Left lobe of liver (tissue), 2 donors: ENCODE measurements around the gene ACTL6B. TPM values are rescaled to one million over a fixed set of nuclear protein-coding genes. Genes with fewer than 3 reads are reported as not detected.
"Not testable (repeated sequence)": the region's sequence is repeated elsewhere in the genome, so short reads cannot be mapped to it uniquely, and the experiment has no call there.

ENCODE experiments used
- ATAC-seq: fragments of 200-7000 bp; cut with Tn5 transposase; one replicate; pipeline ENCODE4 v1.9.1; 2020; ENCODE audit warnings: mild to moderate bottlenecking, moderate library complexity
- DNase-seq: peaks from one replicate; pipeline ENCODE4 v3.0.0-alpha.2; 2020; ENCODE audit warnings: low spot score
- total RNA-seq: library from RNA; stranded (reverse); gene quantifications from one replicate; pipeline ENCODE4 v1.2.1, GENCODE V29; 2021
- donor health status: DM: no; HTN: no; CAD: no; lungs with moderate emphysema.
- donor health status: DM: no; HTN: yes; CAD: no.

Gene ACTL6B
- not detected for total RNA-seq

GRCh38 chr7:100655908-100656674, at the start of gene ACTL6B:
ACTL6B (minus strand) TSS chr7:100656448; CDS start chr7:100656354, 94 bp downstream.
- DNase-seq (no peak), ATAC-seq (peak; percentile 92)

- ATAC-seq (peak; percentile 77), DNase-seq (peak; percentile 84)
These were observed 49.1 kb upstream of the ACTL6B start for GRCh38 chr7:100705320-100705752.

GRCh38 chr7:100701089-100701488, 44.8 kb upstream of the ACTL6B start:
- DNase-seq, ATAC-seq: not testable (repeated sequence)

GRCh38 chr7:100699018-100699417, 42.8 kb upstream of the ACTL6B start:
- DNase-seq (no peak), ATAC-seq (no peak)

GRCh38 chr7:100696123-100696521, 39.9 kb upstream of the ACTL6B start:
- no peak for ATAC-seq
- DNase-seq = no peak

GRCh38 chr7:100694098-100694745, 38.0 kb upstream of the ACTL6B start, which contains the start of gene GIGYF1:
GIGYF1 (minus strand) TSS chr7:100694250; CDS start chr7:100688238, 6,012 bp downstream.
- ATAC-seq (peak; percentile 58), DNase-seq (peak; percentile 76)

GRCh38 chr7:100693312-100694097, 37.3 kb upstream of the ACTL6B start:
- peak; percentile 48 for DNase-seq
- ATAC-seq = peak; percentile 10

GRCh38 chr7:100692578-100692961, 36.3 kb upstream of the ACTL6B start:
- no peak for DNase-seq
- no peak for ATAC-seq

GRCh38 chr7:100691676-100692577, 35.7 kb upstream of the ACTL6B start:
- peak; percentile 86 for ATAC-seq
- peak; percentile 77 for DNase-seq

GRCh38 chr7:100689230-100690135, 33.2 kb upstream of the ACTL6B start:
- ATAC-seq = no peak
- DNase-seq = peak; percentile 45

- DNase-seq (no peak), ATAC-seq (no peak)
These were observed 32.1 kb upstream of the ACTL6B start for GRCh38 chr7:100688326-100688860.

- DNase-seq (no peak), ATAC-seq (no peak)
These were observed 31.6 kb upstream of the ACTL6B start for GRCh38 chr7:100687751-100688300.

GRCh38 chr7:100687261-100687660, 31.0 kb upstream of the ACTL6B start:
- ATAC-seq (no peak), DNase-seq (no peak)

GRCh38 chr7:100686822-100687211, 30.6 kb upstream of the ACTL6B start:
- DNase-seq = no peak
- no peak for ATAC-seq

- DNase-seq (no peak), ATAC-seq (no peak)
These were observed 30.1 kb upstream of the ACTL6B start for GRCh38 chr7:100686201-100686821.

- ATAC-seq (no peak), DNase-seq (no peak)
These were observed 29.4 kb upstream of the ACTL6B start for GRCh38 chr7:100685631-100686145.

GRCh38 chr7:100685049-100685605, 28.9 kb upstream of the ACTL6B start:
- no peak for DNase-seq
- ATAC-seq = no peak
